Right atrium auricular region (tissue), 2 donors: Measurements from ENCODE around the gene AGMAT. TPM values are rescaled to one million over a fixed set of nuclear protein-coding genes. Genes with fewer than 3 reads are reported as not detected.

Experiments used
- DNase-seq: peaks from one replicate; pipeline ENCODE4 v3.0.0-alpha.2; 2019; ENCODE audit warnings: low spot score
- H3K27ac ChIP-seq, 2 donors: fragments of 200-600 bp; sonication (generic); 1 replicate in 1 of 2; 2 replicates in 1 of 2; pipeline ENCODE4 v1.5.1; 2016 to 2019
- H3K27me3 ChIP-seq, 2 donors: fragments of 200-600 bp; sonication (generic); one replicate each; pipeline versions ENCODE4 v1.5.1 to v1.6.0; 2017 to 2019
- H3K36me3 ChIP-seq: fragments of 200-600 bp; sonication (generic); one replicate; pipeline ENCODE4 v1.5.1; 2016
- H3K4me1 ChIP-seq, 2 donors: fragments of 200-600 bp; sonication (generic); one replicate each; pipeline versions ENCODE4 v1.5.1 to v1.6.0; 2017 to 2019
- H3K4me3 ChIP-seq, 2 donors: fragments of 200-600 bp; sonication (generic); 1 replicate in 1 of 2; 2 replicates in 1 of 2; pipeline ENCODE4 v1.5.1; 2017 to 2019; ENCODE audit warnings: mild to moderate bottlenecking in 1 of 2, moderate library complexity in 1 of 2
- H3K9me3 ChIP-seq, 2 donors: fragments of 200-600 bp; sonication (generic); one replicate each; pipeline ENCODE4 v1.5.1; 2019
- CTCF ChIP-seq, 2 donors: fragments of 200-600 bp; sonication (generic); IDR thresholded peaks; one replicate each; pipeline ENCODE4 v1.5.1; 2019; ENCODE audit warnings: antibody characterized with exemption in 2 of 2
- total RNA-seq, 2 donors: library from RNA; depleted of rRNA; stranded (reverse); fragments of >200 nt; gene quantifications; one replicate each; pipeline ENCODE4 v1.1.0, GENCODE V29; 2016

AGMAT gene
- total RNA-seq, 2 donors from 2014 or later: not detected

DNA sequence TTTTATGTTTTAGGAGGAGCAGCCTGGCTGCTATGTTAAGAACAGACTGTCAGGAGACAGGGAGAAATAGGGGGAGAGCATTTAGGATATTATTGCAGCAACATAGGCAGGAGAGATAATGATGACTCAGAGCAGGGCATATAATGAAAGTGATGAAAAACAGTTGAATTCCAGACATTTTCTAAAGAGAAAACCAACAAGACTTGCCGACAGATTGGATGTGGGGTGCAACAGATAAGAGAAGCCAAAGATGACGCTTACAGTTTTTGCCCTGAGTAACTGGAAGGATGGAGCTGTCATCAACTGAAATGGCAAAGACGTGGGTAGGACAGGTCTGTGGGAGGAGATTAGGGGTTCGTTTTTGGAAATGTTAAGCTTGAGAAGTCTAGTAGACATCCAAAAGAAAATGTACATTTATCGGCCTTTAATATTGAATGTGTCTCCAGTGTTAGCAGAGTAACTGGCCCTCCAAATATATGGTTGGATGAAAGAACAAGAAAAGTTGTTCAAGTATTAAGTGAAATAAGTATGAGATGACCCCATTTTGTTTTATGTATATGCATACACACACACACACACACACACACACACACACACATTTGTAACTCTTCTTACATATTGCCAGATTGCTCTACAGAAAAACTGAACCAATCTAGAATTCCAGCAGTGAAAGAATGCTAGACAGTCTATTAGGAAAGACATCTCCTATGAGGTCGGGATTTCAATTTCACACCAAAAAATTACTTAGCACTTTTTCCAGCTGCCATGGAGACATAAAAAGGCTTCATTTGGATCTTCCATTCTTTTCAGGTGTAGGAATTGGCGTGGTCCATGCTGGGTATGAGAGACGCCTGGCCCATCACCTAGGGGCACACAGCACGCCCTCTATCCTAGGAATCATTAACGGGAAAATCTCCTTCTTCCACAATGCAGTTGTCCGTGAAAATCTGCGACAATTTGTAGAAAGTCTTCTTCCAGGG, 41.0 kb downstream of the AGMAT start:
- Histone ChIP-seq H3K27me3 (no peaks in the 10 kb centered on the region), H3K4me1 (no peaks in the 10 kb centered on the region), H3K27ac (no peak overlapping the region), H3K4me3 (no peak overlapping the region), H3K36me3 (peaks cover 59% of the 10 kb centered on the region), H3K9me3 (no peaks in the 10 kb centered on the region)
- TF ChIP-seq CTCF (IDR thresholded peaks at IDR 0.05): no peak
- no peak for DNase-seq

DNA sequence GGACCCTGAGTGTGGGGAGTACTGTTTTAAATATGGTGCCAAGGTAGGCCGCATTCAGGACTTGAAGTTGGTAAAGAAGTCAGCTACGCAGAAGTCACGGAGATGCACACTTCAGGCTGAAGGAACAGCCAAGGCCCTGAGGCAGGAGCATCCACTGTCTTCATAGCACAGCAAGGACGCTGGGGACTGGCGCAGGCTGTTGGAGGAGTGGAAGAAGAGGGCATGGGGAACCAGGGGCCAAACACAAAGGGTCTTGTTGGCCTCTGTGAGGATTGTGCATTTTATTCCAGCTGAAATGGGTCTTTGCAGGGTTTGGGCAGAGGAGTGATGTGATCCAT, 41.6 kb downstream of the AGMAT start:
- Histone ChIP-seq H3K36me3 (peaks cover 58% of the 10 kb centered on the region), H3K27me3 (no peaks in the 10 kb centered on the region), H3K4me1 (no peaks in the 10 kb centered on the region), H3K27ac (no peak overlapping the region), H3K4me3 (no peak overlapping the region), H3K9me3 (no peaks in the 10 kb centered on the region)
- DNase-seq: no peak
- no peak for TF ChIP-seq CTCF (IDR thresholded peaks at IDR 0.05)

DNA sequence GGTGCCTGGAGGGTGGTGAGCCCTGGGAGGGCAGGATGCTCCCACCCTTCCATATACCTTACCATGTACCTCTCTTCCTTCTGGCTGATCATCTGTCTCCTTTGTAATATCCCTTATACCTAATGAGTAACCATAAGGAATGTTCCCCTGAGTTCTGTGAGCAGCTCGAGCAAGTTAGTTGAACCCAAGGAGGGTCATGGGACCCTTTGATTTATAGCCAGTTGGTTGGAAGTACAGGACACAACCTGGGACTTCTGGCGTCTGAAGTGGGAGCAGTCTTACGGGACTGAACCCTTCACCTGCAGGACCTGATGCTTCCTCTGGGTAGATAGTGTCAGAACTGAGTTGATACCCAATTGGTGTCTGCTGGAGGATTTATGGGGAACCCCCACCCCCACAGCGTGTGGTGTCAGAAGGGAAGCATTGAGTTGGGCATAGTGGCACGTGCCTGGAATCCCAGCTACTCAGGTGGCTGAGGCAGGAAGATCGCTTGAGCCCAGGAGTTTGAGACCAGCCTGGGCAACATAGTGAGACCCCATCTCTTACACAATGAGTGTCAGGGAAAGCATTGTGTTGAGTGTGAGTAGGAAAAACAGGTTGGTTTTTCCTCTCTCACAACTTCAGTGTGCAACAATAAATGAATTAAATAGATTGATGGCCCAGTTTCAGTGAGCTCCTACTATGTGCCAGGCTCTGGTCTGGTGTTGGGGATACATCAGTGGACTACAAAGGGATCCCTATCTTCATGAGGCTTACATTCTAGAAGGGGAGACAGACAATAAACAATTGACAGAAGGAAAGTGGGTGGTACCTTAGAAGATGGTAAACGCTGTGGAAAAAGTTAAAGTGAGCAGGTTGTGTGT, 42.2 kb downstream of the AGMAT start:
- no peak for TF ChIP-seq CTCF (IDR thresholded peaks at IDR 0.05)
- Histone ChIP-seq H3K4me3 (no peak overlapping the region), H3K4me1 (no peaks in the 10 kb centered on the region), H3K27ac (no peak overlapping the region), H3K27me3 (no peaks in the 10 kb centered on the region), H3K9me3 (no peaks in the 10 kb centered on the region), H3K36me3 (peaks cover 58% of the 10 kb centered on the region)
- peak; percentile 11 for DNase-seq

- H3K4me3 ChIP-seq: no peak overlapping the region
These were observed 43.5 kb downstream of the AGMAT start for GRCh38 chr1:15541231-15541792.

DNA sequence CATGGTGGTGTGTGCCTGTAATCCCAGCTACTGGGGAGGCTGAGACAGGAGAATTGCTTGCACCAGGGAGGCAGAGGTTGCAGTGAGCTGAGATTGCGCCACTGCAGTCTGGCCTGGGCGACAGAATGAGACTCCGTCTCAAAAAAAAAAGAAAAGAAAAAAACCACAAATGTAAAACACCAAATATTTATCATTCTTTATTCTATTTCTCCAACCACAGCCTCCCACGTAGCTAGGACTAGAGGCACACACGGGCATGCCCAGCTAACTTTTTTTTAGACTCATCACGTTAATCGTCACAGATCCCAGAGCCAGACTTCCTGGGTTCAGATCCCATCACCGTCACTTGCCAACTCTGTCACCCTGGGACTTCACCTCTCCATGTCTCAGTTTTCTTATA, 44.7 kb downstream of the AGMAT start:
- DNase-seq: no peak
- no peaks in the 10 kb centered on the region for H3K4me1 ChIP-seq
- no peak overlapping the region for H3K27ac ChIP-seq
- H3K4me3 ChIP-seq: no peak overlapping the region
- no peak for TF ChIP-seq CTCF (IDR thresholded peaks at IDR 0.05)
- H3K9me3 ChIP-seq: no peaks in the 10 kb centered on the region
- no peaks in the 10 kb centered on the region for H3K27me3 ChIP-seq
- H3K36me3 ChIP-seq: peaks cover 64% of the 10 kb centered on the region

More at GRCh38 chr1:15541231-15541792, 43.5 kb downstream of the AGMAT start:
- no peaks in the 10 kb centered on the region for H3K4me1 ChIP-seq
- no peaks in the 10 kb centered on the region for H3K9me3 ChIP-seq
- peaks cover 65% of the 10 kb centered on the region for H3K36me3 ChIP-seq
- no peak overlapping the region for H3K27ac ChIP-seq
- DNase-seq: no peak
- TF ChIP-seq CTCF (IDR thresholded peaks at IDR 0.05): no peak
- H3K27me3 ChIP-seq: no peaks in the 10 kb centered on the region
